Ishikawa (cell line): Measurements from ENCODE around the gene PPP1R16B.

Source experiments
- CREB1 ChIP-seq: IDR thresholded peaks from 2 replicates; pipeline ENCODE4 v1.6.1; 2012; ENCODE audit warnings: low read depth
- EP300 ChIP-seq: IDR thresholded peaks from 2 replicates; pipeline ENCODE4 v1.6.1; 2012; ENCODE audit warnings: borderline replicate concordance
- RAD21 ChIP-seq: IDR thresholded peaks from 2 replicates; pipeline ENCODE4 v1.6.1; 2012; ENCODE audit warnings: low read depth
- TAF1 ChIP-seq: IDR thresholded peaks from 2 replicates; pipeline ENCODE4 v1.6.1; 2012; ENCODE audit warnings: low read depth, mild to moderate bottlenecking
- YY1 ChIP-seq: IDR thresholded peaks from 2 replicates; pipeline ENCODE4 v1.6.1; 2012; ENCODE audit warnings: low read depth
- TF ChIP-seq, protein P1 (sequence below): IDR thresholded peaks from 2 replicates; pipeline ENCODE4 v1.6.1; 2012
- TF ChIP-seq, protein P2 (sequence below): IDR thresholded peaks from 2 replicates; pipeline ENCODE4 v1.6.1; 2012; ENCODE audit warnings: low read depth, mild to moderate bottlenecking
- TF ChIP-seq, protein P3 (sequence below): IDR thresholded peaks from 2 replicates; pipeline ENCODE4 v1.6.1; 2012

DNA sequence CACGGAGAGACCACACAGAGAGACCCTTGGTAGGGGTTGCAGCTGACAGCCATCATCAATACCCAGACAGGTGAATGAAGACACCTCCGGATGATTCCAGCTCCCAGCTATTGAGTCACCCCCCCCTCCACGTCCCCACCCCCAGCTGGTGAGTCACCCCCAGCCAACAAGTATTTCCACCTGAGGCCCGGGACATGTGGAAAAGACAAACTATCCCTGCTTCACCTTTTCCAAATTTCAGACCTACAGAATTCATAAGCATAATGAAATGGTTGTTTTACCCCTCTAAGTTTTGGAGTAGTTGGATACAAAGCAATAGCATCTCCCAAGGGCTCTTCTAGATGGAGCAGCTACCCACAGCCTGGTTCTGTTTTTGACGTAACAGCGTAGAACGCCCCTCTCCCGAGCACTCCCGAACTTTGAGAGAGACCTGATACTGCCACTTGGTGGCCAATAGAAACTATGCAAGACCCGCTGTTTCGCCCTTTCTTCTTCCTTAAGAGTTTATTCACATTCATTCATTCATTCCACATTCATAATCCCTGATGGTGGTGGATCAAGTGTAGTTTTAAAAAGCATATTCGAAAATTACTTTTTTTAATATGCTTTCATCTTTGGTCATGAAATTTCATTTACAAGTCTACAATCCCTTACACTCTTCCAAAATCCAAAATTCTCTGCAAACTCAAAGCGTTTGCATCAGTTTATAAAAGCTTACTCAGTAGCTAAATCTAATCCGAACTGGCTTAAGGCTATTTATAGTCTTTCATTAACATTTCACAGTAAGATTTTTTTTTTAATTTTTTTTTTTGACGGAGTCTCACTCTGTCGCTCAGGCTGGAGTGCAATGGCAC is 15.1 kb upstream of the PPP1R16B start:
- TF ChIP-seq EP300 (no peak), CREB1 (no peak), RAD21 (peak; percentile 62), TAF1 (no peak), YY1 (no peak)
- TF ChIP-seq, protein P1, sequence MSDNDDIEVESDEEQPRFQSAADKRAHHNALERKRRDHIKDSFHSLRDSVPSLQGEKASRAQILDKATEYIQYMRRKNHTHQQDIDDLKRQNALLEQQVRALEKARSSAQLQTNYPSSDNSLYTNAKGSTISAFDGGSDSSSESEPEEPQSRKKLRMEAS, result no peak
- TF ChIP-seq, protein P2, sequence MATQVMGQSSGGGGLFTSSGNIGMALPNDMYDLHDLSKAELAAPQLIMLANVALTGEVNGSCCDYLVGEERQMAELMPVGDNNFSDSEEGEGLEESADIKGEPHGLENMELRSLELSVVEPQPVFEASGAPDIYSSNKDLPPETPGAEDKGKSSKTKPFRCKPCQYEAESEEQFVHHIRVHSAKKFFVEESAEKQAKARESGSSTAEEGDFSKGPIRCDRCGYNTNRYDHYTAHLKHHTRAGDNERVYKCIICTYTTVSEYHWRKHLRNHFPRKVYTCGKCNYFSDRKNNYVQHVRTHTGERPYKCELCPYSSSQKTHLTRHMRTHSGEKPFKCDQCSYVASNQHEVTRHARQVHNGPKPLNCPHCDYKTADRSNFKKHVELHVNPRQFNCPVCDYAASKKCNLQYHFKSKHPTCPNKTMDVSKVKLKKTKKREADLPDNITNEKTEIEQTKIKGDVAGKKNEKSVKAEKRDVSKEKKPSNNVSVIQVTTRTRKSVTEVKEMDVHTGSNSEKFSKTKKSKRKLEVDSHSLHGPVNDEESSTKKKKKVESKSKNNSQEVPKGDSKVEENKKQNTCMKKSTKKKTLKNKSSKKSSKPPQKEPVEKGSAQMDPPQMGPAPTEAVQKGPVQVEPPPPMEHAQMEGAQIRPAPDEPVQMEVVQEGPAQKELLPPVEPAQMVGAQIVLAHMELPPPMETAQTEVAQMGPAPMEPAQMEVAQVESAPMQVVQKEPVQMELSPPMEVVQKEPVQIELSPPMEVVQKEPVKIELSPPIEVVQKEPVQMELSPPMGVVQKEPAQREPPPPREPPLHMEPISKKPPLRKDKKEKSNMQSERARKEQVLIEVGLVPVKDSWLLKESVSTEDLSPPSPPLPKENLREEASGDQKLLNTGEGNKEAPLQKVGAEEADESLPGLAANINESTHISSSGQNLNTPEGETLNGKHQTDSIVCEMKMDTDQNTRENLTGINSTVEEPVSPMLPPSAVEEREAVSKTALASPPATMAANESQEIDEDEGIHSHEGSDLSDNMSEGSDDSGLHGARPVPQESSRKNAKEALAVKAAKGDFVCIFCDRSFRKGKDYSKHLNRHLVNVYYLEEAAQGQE, result no peak
- TF ChIP-seq, protein P3, sequence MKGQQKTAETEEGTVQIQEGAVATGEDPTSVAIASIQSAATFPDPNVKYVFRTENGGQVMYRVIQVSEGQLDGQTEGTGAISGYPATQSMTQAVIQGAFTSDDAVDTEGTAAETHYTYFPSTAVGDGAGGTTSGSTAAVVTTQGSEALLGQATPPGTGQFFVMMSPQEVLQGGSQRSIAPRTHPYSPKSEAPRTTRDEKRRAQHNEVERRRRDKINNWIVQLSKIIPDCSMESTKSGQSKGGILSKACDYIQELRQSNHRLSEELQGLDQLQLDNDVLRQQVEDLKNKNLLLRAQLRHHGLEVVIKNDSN, result no peak
